GM18498 (cell line): ENCODE measurements around the gene E2F7.
A peak's percentile ranks its signal among the peaks of the same experiment; 100 is the strongest.
"Not testable (repeated sequence)": the region's sequence is repeated elsewhere in the genome, so short reads cannot be mapped to it uniquely, and the experiment has no call there.

Experiments used
- ATAC-seq: cut with Tn5 transposase; IDR thresholded peaks from one replicate; pipeline ENCODE4 v1.9.1; 2021; ENCODE audit warnings: mild to moderate bottlenecking, moderate library complexity; ENCODE audit not compliant: unreplicated experiment

E2F7 gene

GRCh38 chr12:77065361-77066204 lies at the start of gene E2F7:
Gene E2F7 (minus strand): TSS chr12:77065569. CDS start chr12:77064635, 934 bp downstream.
- ATAC-seq = peak; percentile 75

GRCh38 chr12:77113971-77114370 lies 48.6 kb upstream of the E2F7 start:
- no peak for ATAC-seq

GRCh38 chr12:77108707-77109106 lies 43.3 kb upstream of the E2F7 start:
- ATAC-seq = no peak

GRCh38 chr12:77107121-77107520 lies 41.8 kb upstream of the E2F7 start:
- ATAC-seq = no peak

- ATAC-seq = no peak
These were observed 39.4 kb upstream of the E2F7 start for GRCh38 chr12:77104792-77105191.

- ATAC-seq = no peak
These were observed 38.9 kb upstream of the E2F7 start for GRCh38 chr12:77104286-77104685.

GRCh38 chr12:77102691-77103090 lies 37.3 kb upstream of the E2F7 start:
- no peak for ATAC-seq

GRCh38 chr12:77102123-77102522 lies 36.8 kb upstream of the E2F7 start:
- no peak for ATAC-seq

- no peak for ATAC-seq
These were observed 34.4 kb upstream of the E2F7 start for GRCh38 chr12:77099799-77100198.

GRCh38 chr12:77097846-77098245 lies 32.5 kb upstream of the E2F7 start:
- no peak for ATAC-seq

- not testable (repeated sequence) for ATAC-seq
These were observed 26.9 kb upstream of the E2F7 start for GRCh38 chr12:77092227-77092626.

- no peak for ATAC-seq
These were observed 24.4 kb upstream of the E2F7 start for GRCh38 chr12:77089686-77090220.

GRCh38 chr12:77087427-77087826 lies 22.1 kb upstream of the E2F7 start:
- ATAC-seq = no peak

- peak; percentile 65 for ATAC-seq
These were observed 16.7 kb upstream of the E2F7 start for GRCh38 chr12:77082021-77082420.

- no peak for ATAC-seq
These were observed 14.3 kb upstream of the E2F7 start for GRCh38 chr12:77079631-77080030.

- ATAC-seq = no peak
These were observed 12.9 kb upstream of the E2F7 start for GRCh38 chr12:77078231-77078630.

- ATAC-seq = no peak
These were observed 11.5 kb upstream of the E2F7 start for GRCh38 chr12:77076886-77077285.

- ATAC-seq = not testable (repeated sequence)
These were observed 8.5 kb upstream of the E2F7 start for GRCh38 chr12:77073894-77074293.

- no peak for ATAC-seq
These were observed 7.6 kb upstream of the E2F7 start for GRCh38 chr12:77072833-77073495.

GRCh38 chr12:77070800-77071449 lies 5.6 kb upstream of the E2F7 start:
- ATAC-seq = no peak

- ATAC-seq = peak; percentile 73
These were observed 5.0 kb upstream of the E2F7 start for GRCh38 chr12:77070382-77070781.
